ENCODE data around the gene MUC6.

MUC6 gene

GRCh38 chr11:1023811-1024596 is 12.5 kb downstream of the MUC6 start:
- in situ Hi-C loops (cut with HindIII; ENCODE audit: low sequenced_read_pairs), result no loop called here
- no peak for DNase-seq (ENCODE audit: low read depth, low spot score)
- TF ChIP-seq CTCF (IDR thresholded peaks at IDR 0.05; ENCODE audit: low read depth, low read length), result no peak
- H3K4me3 ChIP-seq (ENCODE audit: low read depth, low read length), result no peak overlapping the region

GRCh38 chr11:1022908-1023810 is 13.4 kb downstream of the MUC6 start:
- in situ Hi-C loops (cut with HindIII; ENCODE audit: low sequenced_read_pairs), result no loop called here
- DNase-seq (ENCODE audit: low read depth, low spot score), result no peak
- TF ChIP-seq CTCF (IDR thresholded peaks at IDR 0.05; ENCODE audit: low read depth, low read length), result no peak
- no peak overlapping the region for H3K4me3 ChIP-seq (ENCODE audit: low read depth, low read length)

- DNase-seq (ENCODE audit: low read depth, low spot score), result no peak
- H3K4me3 ChIP-seq (ENCODE audit: low read depth, low read length), result no peak overlapping the region
- in situ Hi-C loops (cut with HindIII; ENCODE audit: low sequenced_read_pairs), result no loop called here
- no peak for TF ChIP-seq CTCF (IDR thresholded peaks at IDR 0.05; ENCODE audit: low read depth, low read length)
Observed at GRCh38 chr11:1022411-1022810, 14.1 kb downstream of the MUC6 start.

- DNase-seq (ENCODE audit: low read depth, low spot score), result no peak
- no peak for TF ChIP-seq CTCF (IDR thresholded peaks at IDR 0.05; ENCODE audit: low read depth, low read length)
- H3K4me3 ChIP-seq (ENCODE audit: low read depth, low read length), result no peak overlapping the region
- in situ Hi-C loops (cut with HindIII; ENCODE audit: low sequenced_read_pairs), result no loop called here
Observed at GRCh38 chr11:1020211-1020905, 16.2 kb downstream of the MUC6 start.

GRCh38 chr11:1019321-1019910 is 17.1 kb downstream of the MUC6 start:
- in situ Hi-C loops (cut with HindIII; ENCODE audit: low sequenced_read_pairs), result no loop called here
- DNase-seq (ENCODE audit: low read depth, low spot score), result no peak
- TF ChIP-seq CTCF (IDR thresholded peaks at IDR 0.05; ENCODE audit: low read depth, low read length), result no peak
- no peak overlapping the region for H3K4me3 ChIP-seq (ENCODE audit: low read depth, low read length)

- DNase-seq (ENCODE audit: low read depth, low spot score), result no peak
- in situ Hi-C loops (cut with HindIII; ENCODE audit: low sequenced_read_pairs), result no loop called here
- no peak for TF ChIP-seq CTCF (IDR thresholded peaks at IDR 0.05; ENCODE audit: low read depth, low read length)
- H3K4me3 ChIP-seq (ENCODE audit: low read depth, low read length), result no peak overlapping the region
Observed at GRCh38 chr11:1018091-1018490, 18.4 kb downstream of the MUC6 start.
